Mesothelial cell of epicardium (in vitro differentiated cells): ENCODE measurements around the gene JARID2. TPM values are rescaled to one million over a fixed set of nuclear protein-coding genes. Genes with fewer than 3 reads are reported as not detected.

Source experiments
- DNase-seq, 2 experiments: peaks; one replicate each; pipeline ENCODE4 v3.0.0; 2021; ENCODE audit warnings: low spot score in 2 of 2; ENCODE audit not compliant: unreplicated experiment in 2 of 2
- H3K27ac Mint-ChIP-seq: 2 replicates; pipeline ENCODE4 v1.8.0; 2021; ENCODE audit warnings: mixed read lengths
- H3K27me3 Mint-ChIP-seq: 2 replicates; pipeline ENCODE4 v1.8.0; 2021; ENCODE audit warnings: low read depth, mixed read lengths
- H3K36me3 Mint-ChIP-seq: 2 replicates; pipeline ENCODE4 v1.8.0; 2021; ENCODE audit warnings: mixed read lengths
- H3K4me1 Mint-ChIP-seq: 2 replicates; pipeline ENCODE4 v1.8.0; 2021; ENCODE audit warnings: mixed read lengths
- H3K4me3 Mint-ChIP-seq: 2 replicates; pipeline ENCODE4 v1.8.0; 2021; ENCODE audit warnings: mild to moderate bottlenecking, moderate library complexity, mixed read lengths
- H3K9me3 Mint-ChIP-seq: 2 replicates; pipeline ENCODE4 v1.8.0; 2021; ENCODE audit warnings: mixed read lengths
- CTCF ChIP-seq: fragments of 200-600 bp; sonication (generic); IDR thresholded peaks from one replicate; pipeline ENCODE4 v1.5.0; 2021; ENCODE audit warnings: antibody characterized with exemption; ENCODE audit not compliant: unreplicated experiment
- total RNA-seq: library from RNA; stranded (reverse); gene quantifications from 3 replicates; pipeline ENCODE4 v1.2.1, GENCODE V29; 2021

The JARID2 gene
- total RNA-seq, 1 donor from 2014 or later = 35.3 TPM

- H3K4me3 Mint-ChIP-seq = no peak overlapping the region
- DNase-seq = no peak
- peaks cover 33% of the 10 kb centered on the region for H3K4me1 Mint-ChIP-seq
- no peak overlapping the region for H3K27ac Mint-ChIP-seq
- no peak for TF ChIP-seq CTCF
- peaks cover 2% of the 10 kb centered on the region for H3K36me3 Mint-ChIP-seq
- peaks cover 2% of the 10 kb centered on the region for H3K9me3 Mint-ChIP-seq
- no peaks in the 10 kb centered on the region for H3K27me3 Mint-ChIP-seq
Observed at GRCh38 chr6:15425947-15426346, 180.1 kb downstream of the JARID2 start.

DNA sequence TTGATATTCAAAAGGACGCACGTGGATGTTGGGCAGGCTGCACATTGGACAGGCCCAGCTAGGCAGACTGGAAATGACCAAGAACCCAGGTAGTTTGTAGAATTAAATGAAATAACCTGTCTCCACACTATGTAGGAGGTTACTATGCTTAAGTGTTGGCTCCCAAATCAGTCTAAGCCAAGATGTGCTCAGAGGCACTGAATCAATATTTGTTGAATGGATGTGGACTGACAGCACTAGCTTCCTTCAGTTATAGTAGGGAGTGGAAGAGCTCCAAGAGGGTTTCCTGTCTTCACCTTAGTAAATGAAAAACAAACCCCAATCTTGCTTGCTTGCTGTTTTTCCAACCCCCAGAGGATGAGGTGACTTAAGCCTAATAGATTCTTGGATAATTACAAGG is 180.5 kb downstream of the JARID2 start:
- no peak overlapping the region for H3K4me3 Mint-ChIP-seq
- DNase-seq = no peak
- no peak overlapping the region for H3K27ac Mint-ChIP-seq
- no peak for TF ChIP-seq CTCF
- no peaks in the 10 kb centered on the region for H3K9me3 Mint-ChIP-seq
- H3K36me3 Mint-ChIP-seq = no peaks in the 10 kb centered on the region
- peaks cover 38% of the 10 kb centered on the region for H3K4me1 Mint-ChIP-seq
- H3K27me3 Mint-ChIP-seq = no peaks in the 10 kb centered on the region

GRCh38 chr6:15426901-15427300 is 181.0 kb downstream of the JARID2 start:
- no peaks in the 10 kb centered on the region for H3K9me3 Mint-ChIP-seq
- H3K4me1 Mint-ChIP-seq = peaks cover 43% of the 10 kb centered on the region

GRCh38 chr6:15427331-15428070 is 181.6 kb downstream of the JARID2 start:
- no peak overlapping the region for H3K4me3 Mint-ChIP-seq

More at GRCh38 chr6:15426901-15427300, 181.0 kb downstream of the JARID2 start:
- H3K4me3 Mint-ChIP-seq = no peak overlapping the region
- no peaks in the 10 kb centered on the region for H3K36me3 Mint-ChIP-seq
- no peaks in the 10 kb centered on the region for H3K27me3 Mint-ChIP-seq
- DNase-seq = no peak
- no peak overlapping the region for H3K27ac Mint-ChIP-seq
- no peak for TF ChIP-seq CTCF

GRCh38 chr6:15429141-15430110 is 183.6 kb downstream of the JARID2 start:
- Mint-ChIP-seq H3K9me3 (peaks cover 4% of the 10 kb centered on the region), H3K27me3 (no peaks in the 10 kb centered on the region), H3K4me1 (peaks cover 65% of the 10 kb centered on the region), H3K36me3 (peaks cover 2% of the 10 kb centered on the region), H3K27ac (no peak overlapping the region), H3K4me3 (no peak overlapping the region)
- no peak for DNase-seq
- TF ChIP-seq CTCF = no peak

More at GRCh38 chr6:15427331-15428070, 181.6 kb downstream of the JARID2 start:
- H3K27me3 Mint-ChIP-seq = no peaks in the 10 kb centered on the region
- no peak for DNase-seq
- peaks cover 49% of the 10 kb centered on the region for H3K4me1 Mint-ChIP-seq
- no peaks in the 10 kb centered on the region for H3K9me3 Mint-ChIP-seq
- TF ChIP-seq CTCF = no peak
- peak overlapping the region; percentile 35 for H3K27ac Mint-ChIP-seq
- H3K36me3 Mint-ChIP-seq = no peaks in the 10 kb centered on the region
